Measurements from ENCODE around the gene SGCD. TPM values are rescaled to one million over a fixed set of nuclear protein-coding genes. Genes with fewer than 3 reads are reported as not detected.

The SGCD gene
- total RNA-seq, 5 donors from 2014 or later (not counting 1 experiment from before 2014, with no cell fraction given) = 0.13 to 2.4 (median 0.22) TPM

- peaks cover 13 to 20% of the 10 kb centered on the region in 2 donors for H3K27me3 Mint-ChIP-seq
- H3K4me1 Mint-ChIP-seq = no peaks in the 10 kb centered on the region
- ChIA-PET CTCF (interaction anchor here in 1 of 2 donors (0.7 kb wide), 1 partner anchor 12 kb away, joined by 4 read pairs; no protein-coding TSS in a partner anchor), POLR2A (no interaction called here)
- H3K36me3 Mint-ChIP-seq = no peaks in the 10 kb centered on the region
- peaks cover 11 to 25% (median 19%) of the 10 kb centered on the region in 3 donors for H3K9me3 Mint-ChIP-seq
- no peak overlapping the region for H3K4me3 ChIP-seq (ENCODE audit: control insufficient read depth in 1 of 2, extremely low read depth in 1 of 2, low read length in 1 of 2)
- no peaks in the 10 kb centered on the region for H3K4me1 ChIP-seq (ENCODE audit: control insufficient read depth in 1 of 2, extremely low read depth in 1 of 2, insufficient read depth in 2 of 2, low read length in 2 of 2)
- 54% methylated on average over 2 of the region's 4 CpGs for WGBS (ENCODE audit: insufficient coverage)
- H3K9me3 ChIP-seq = no peaks in the 10 kb centered on the region
- H3K27me3 ChIP-seq (replicated peaks in 1 of 2; ENCODE audit: control insufficient read depth in 2 of 2, extremely low read depth in 1 of 2, insufficient read depth in 2 of 2, low read length in 1 of 2) = peaks cover 0 to 13% of the 10 kb centered on the region in 2 experiments
- H3K4me3 Mint-ChIP-seq = no peak overlapping the region
- H3K27ac Mint-ChIP-seq = no peak overlapping the region
- no peak for DNase-seq
- no peak overlapping the region for H3K27ac ChIP-seq (ENCODE audit: low read length)
- no peak for ATAC-seq (replicated peaks in 1 of 4)
- no peaks in the 10 kb centered on the region for H3K36me3 ChIP-seq (ENCODE audit: control insufficient read depth in 2 of 2, extremely low read depth in 1 of 2, insufficient read depth in 1 of 2, low read length in 1 of 2)
Measured at GRCh38 chr5:156515803-156516360, 188.9 kb downstream of the SGCD start.

DNA sequence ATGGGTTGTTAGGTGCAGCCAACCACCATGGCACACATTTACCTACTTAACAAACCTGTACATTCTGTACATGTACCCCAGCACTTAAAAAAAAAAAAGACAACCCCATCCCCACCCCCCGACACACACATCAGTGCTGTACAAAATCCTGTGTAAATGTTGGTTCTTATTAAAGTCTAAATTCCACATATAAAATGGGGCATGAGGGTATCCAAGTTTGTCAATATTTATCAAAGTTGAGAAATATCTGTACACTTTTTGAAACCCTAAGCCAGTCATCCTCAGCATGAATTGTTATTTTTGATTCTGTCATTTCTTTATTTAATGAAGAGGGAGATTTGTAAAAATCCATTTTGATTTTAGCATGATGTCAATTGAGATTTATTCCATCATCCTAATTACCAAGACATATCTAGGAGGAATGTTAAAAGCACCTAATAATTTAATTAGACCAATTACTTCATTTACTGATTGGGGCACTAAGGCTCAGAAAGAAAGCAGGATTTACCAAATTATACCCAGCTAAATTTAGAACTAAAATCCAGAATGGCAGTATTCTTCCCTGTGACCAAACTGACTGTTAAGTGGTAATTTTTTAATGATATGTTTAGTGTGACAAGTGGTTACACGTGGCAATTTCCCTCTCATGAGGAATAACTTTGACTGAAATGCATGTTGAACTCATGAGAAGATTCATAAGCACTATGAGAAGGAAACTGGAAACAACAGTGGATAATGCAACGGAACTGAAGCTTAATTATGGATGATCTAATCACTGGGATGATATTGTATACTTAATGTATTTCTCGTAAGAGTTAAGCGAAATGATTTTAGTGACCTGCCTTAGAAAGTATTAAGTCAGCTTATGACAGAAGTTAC is 195.9 kb downstream of the SGCD start:
- H3K36me3 ChIP-seq (ENCODE audit: control insufficient read depth in 2 of 2, extremely low read depth in 1 of 2, insufficient read depth in 1 of 2, low read length in 1 of 2) = no peaks in the 10 kb centered on the region
- Mint-ChIP-seq H3K27me3 (peaks cover 0 to 1% of the 10 kb centered on the region in 2 donors), H3K27ac (no peak overlapping the region), H3K9me3 (peaks cover 12 to 21% (median 13%) of the 10 kb centered on the region in 3 donors), H3K36me3 (no peaks in the 10 kb centered on the region), H3K4me3 (no peak overlapping the region), H3K4me1 (no peaks in the 10 kb centered on the region)
- H3K4me3 ChIP-seq (ENCODE audit: control insufficient read depth in 1 of 2, extremely low read depth in 1 of 2, low read length in 1 of 2) = no peak overlapping the region
- ATAC-seq (replicated peaks in 1 of 4) (no peak), DNase-seq (no peak)
- H3K27me3 ChIP-seq (replicated peaks in 1 of 2; ENCODE audit: control insufficient read depth in 2 of 2, extremely low read depth in 1 of 2, insufficient read depth in 2 of 2, low read length in 1 of 2) = no peaks in the 10 kb centered on the region
- H3K4me1 ChIP-seq (ENCODE audit: control insufficient read depth in 1 of 2, extremely low read depth in 1 of 2, insufficient read depth in 2 of 2, low read length in 2 of 2) = no peaks in the 10 kb centered on the region
- no peak overlapping the region for H3K27ac ChIP-seq (ENCODE audit: low read length)
- CTCF ChIA-PET = no interaction called here
- H3K9me3 ChIP-seq = no peaks in the 10 kb centered on the region
- 77% methylated on average over 3 of the region's 5 CpGs for WGBS (ENCODE audit: insufficient coverage)
- POLR2A ChIA-PET = no interaction called here

DNA sequence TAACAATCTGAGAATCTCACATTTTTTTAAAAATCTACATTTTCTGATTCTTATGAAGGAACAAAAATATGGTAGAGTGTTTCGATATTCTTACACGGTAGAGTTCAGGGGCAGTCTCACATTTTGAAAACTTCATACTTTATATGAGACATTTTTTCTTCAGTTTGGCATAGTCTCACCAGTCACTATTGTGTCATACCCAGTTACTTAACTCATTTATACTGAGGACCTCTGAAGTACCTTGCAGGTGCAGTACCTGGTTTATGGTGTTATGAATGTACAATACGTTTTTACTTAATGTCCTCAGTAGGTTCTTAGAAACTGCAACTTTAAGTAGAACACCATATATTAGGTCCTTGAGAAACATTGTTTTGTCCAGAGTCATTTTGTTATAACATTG is 196.6 kb downstream of the SGCD start:
- Mint-ChIP-seq H3K9me3 (peaks cover 6 to 15% (median 7%) of the 10 kb centered on the region in 3 donors), H3K27me3 (no peaks in the 10 kb centered on the region), H3K36me3 (no peaks in the 10 kb centered on the region), H3K4me1 (no peaks in the 10 kb centered on the region), H3K4me3 (no peak overlapping the region), H3K27ac (no peak overlapping the region)
- ATAC-seq (replicated peaks in 1 of 4) (no peak), DNase-seq (no peak)
- Histone ChIP-seq H3K4me1 (ENCODE audit: control insufficient read depth in 1 of 2, extremely low read depth in 1 of 2, insufficient read depth in 2 of 2, low read length in 2 of 2) (no peaks in the 10 kb centered on the region), H3K4me3 (ENCODE audit: control insufficient read depth in 1 of 2, extremely low read depth in 1 of 2, low read length in 1 of 2) (no peak overlapping the region), H3K36me3 (ENCODE audit: control insufficient read depth in 2 of 2, extremely low read depth in 1 of 2, insufficient read depth in 1 of 2, low read length in 1 of 2) (no peaks in the 10 kb centered on the region), H3K27ac (ENCODE audit: low read length) (no peak overlapping the region), H3K9me3 (no peaks in the 10 kb centered on the region), H3K27me3 (replicated peaks in 1 of 2; ENCODE audit: control insufficient read depth in 2 of 2, extremely low read depth in 1 of 2, insufficient read depth in 2 of 2, low read length in 1 of 2) (no peaks in the 10 kb centered on the region)
- POLR2A ChIA-PET = no interaction called here
- WGBS (ENCODE audit: insufficient coverage) = no CpG with 5 or more reads among the region's 3 CpGs
- CTCF ChIA-PET = no interaction called here

DNA sequence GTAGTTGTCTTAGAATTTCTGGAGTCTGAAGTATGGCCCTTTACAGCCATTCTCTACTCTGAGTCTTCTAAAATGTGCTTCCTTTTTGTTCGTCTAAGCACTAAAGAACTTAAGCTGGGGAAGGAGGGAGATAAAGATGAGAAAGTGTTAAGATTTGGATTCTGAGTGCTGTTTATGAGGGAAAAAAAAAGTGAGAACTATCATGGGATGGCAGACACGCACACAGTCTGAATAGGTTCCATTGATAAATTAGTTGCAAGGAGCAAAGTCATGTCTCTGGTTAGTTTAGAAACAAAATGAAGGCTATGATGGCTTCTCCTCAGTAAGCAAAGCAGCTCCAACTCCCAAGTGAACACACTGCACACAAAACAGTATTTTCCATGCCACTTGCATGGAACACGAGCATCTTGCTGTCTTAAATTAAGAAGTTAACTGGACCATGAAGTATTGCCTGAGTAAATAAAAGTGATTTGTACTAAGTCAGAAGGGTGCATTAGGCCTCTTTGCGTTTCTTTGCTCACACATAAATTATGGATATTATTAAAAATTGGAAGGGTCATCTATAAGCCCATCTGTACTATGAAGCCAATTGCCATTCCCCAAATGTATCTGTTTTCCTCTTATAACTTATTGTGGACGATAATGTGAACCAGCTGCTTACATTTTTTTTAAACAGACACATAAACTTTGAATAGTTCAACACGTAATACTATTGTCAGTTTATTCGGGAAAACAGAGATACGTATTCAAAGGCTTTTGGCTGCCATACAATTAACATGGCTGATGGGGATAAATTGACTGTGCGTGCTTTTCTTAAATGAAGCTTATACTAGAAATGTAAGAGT is 199.3 kb downstream of the SGCD start:
- no peak overlapping the region for H3K27ac ChIP-seq (ENCODE audit: low read length)
- WGBS (ENCODE audit: insufficient coverage) = 88% methylated on average over 4 of the region's 9 CpGs
- DNase-seq (no peak), ATAC-seq (replicated peaks in 1 of 4) (no peak)
- no peak overlapping the region for H3K27ac Mint-ChIP-seq
- ChIA-PET POLR2A (no interaction called here), CTCF (interaction anchor here in 1 of 2 donors (0.6 kb wide), 1 partner anchor 356 kb away, joined by 4 read pairs; no protein-coding TSS in a partner anchor)
- peaks cover 0 to 3% (median 0%) of the 10 kb centered on the region in 3 donors for H3K9me3 Mint-ChIP-seq
- peaks cover 0 to 9% of the 10 kb centered on the region in 2 donors for H3K27me3 Mint-ChIP-seq
- H3K36me3 ChIP-seq (ENCODE audit: control insufficient read depth in 2 of 2, extremely low read depth in 1 of 2, insufficient read depth in 1 of 2, low read length in 1 of 2) = no peaks in the 10 kb centered on the region
- no peaks in the 10 kb centered on the region for H3K27me3 ChIP-seq (replicated peaks in 1 of 2; ENCODE audit: control insufficient read depth in 2 of 2, extremely low read depth in 1 of 2, insufficient read depth in 2 of 2, low read length in 1 of 2)
- H3K4me3 ChIP-seq (ENCODE audit: control insufficient read depth in 1 of 2, extremely low read depth in 1 of 2, low read length in 1 of 2) = no peak overlapping the region
- no peaks in the 10 kb centered on the region for H3K4me1 ChIP-seq (ENCODE audit: control insufficient read depth in 1 of 2, extremely low read depth in 1 of 2, insufficient read depth in 2 of 2, low read length in 2 of 2)
- H3K9me3 ChIP-seq = no peaks in the 10 kb centered on the region
- H3K4me3 Mint-ChIP-seq = no peak overlapping the region
- H3K4me1 Mint-ChIP-seq = no peaks in the 10 kb centered on the region
- no peaks in the 10 kb centered on the region for H3K36me3 Mint-ChIP-seq

- no peak overlapping the region for H3K27ac Mint-ChIP-seq
- ChIA-PET POLR2A (no interaction called here), CTCF (no interaction called here)
- H3K27me3 Mint-ChIP-seq = peaks cover 0 to 9% of the 10 kb centered on the region in 2 donors
- DNase-seq (no peak), ATAC-seq (replicated peaks in 1 of 4) (no peak)
- 33% methylated on average over 1 of the region's 2 CpGs for WGBS (ENCODE audit: insufficient coverage)
- Histone ChIP-seq H3K36me3 (ENCODE audit: control insufficient read depth in 2 of 2, extremely low read depth in 1 of 2, insufficient read depth in 1 of 2, low read length in 1 of 2) (no peaks in the 10 kb centered on the region), H3K27me3 (replicated peaks in 1 of 2; ENCODE audit: control insufficient read depth in 2 of 2, extremely low read depth in 1 of 2, insufficient read depth in 2 of 2, low read length in 1 of 2) (no peaks in the 10 kb centered on the region), H3K4me1 (ENCODE audit: control insufficient read depth in 1 of 2, extremely low read depth in 1 of 2, insufficient read depth in 2 of 2, low read length in 2 of 2) (no peaks in the 10 kb centered on the region), H3K4me3 (ENCODE audit: control insufficient read depth in 1 of 2, extremely low read depth in 1 of 2, low read length in 1 of 2) (no peak overlapping the region), H3K27ac (ENCODE audit: low read length) (no peak overlapping the region), H3K9me3 (no peaks in the 10 kb centered on the region)
- H3K36me3 Mint-ChIP-seq = no peaks in the 10 kb centered on the region
- no peak overlapping the region for H3K4me3 Mint-ChIP-seq
- H3K9me3 Mint-ChIP-seq = no peaks in the 10 kb centered on the region
- H3K4me1 Mint-ChIP-seq = no peaks in the 10 kb centered on the region
Measured at GRCh38 chr5:156527611-156528010, 200.6 kb downstream of the SGCD start.

DNA sequence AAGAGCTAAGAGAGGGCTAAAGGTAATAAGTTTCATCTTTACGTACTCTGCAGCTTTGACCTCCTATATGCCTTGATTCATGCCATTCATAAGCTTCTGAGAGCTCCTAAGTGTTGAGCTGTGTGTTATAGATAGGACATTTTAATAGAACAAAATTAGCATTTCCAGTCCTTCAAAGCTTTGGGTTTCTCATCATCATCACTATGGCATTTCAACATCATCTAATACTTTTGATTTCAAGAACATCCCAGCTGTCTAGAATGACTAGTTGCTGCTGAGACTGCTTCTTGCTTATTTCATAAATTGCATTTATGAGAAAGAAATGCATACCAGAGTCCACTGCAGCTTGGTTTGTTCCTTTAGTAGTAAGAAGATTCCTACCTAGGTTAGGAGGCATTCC is 201.7 kb downstream of the SGCD start:
- no peak overlapping the region for H3K27ac Mint-ChIP-seq
- no peak overlapping the region for H3K4me3 Mint-ChIP-seq
- Histone ChIP-seq H3K27ac (ENCODE audit: low read length) (no peak overlapping the region), H3K4me3 (ENCODE audit: control insufficient read depth in 1 of 2, extremely low read depth in 1 of 2, low read length in 1 of 2) (no peak overlapping the region), H3K27me3 (replicated peaks in 1 of 2; ENCODE audit: control insufficient read depth in 2 of 2, extremely low read depth in 1 of 2, insufficient read depth in 2 of 2, low read length in 1 of 2) (no peaks in the 10 kb centered on the region), H3K9me3 (no peaks in the 10 kb centered on the region), H3K36me3 (ENCODE audit: control insufficient read depth in 2 of 2, extremely low read depth in 1 of 2, insufficient read depth in 1 of 2, low read length in 1 of 2) (no peaks in the 10 kb centered on the region), H3K4me1 (ENCODE audit: control insufficient read depth in 1 of 2, extremely low read depth in 1 of 2, insufficient read depth in 2 of 2, low read length in 2 of 2) (no peaks in the 10 kb centered on the region)
- peaks cover 0 to 3% (median 0%) of the 10 kb centered on the region in 3 donors for H3K9me3 Mint-ChIP-seq
- DNase-seq = no peak
- no peaks in the 10 kb centered on the region for H3K36me3 Mint-ChIP-seq
- ChIA-PET CTCF (no interaction called here), POLR2A (no interaction called here)
- no peaks in the 10 kb centered on the region for H3K4me1 Mint-ChIP-seq
- WGBS (ENCODE audit: insufficient coverage) = 100% methylated on average over 1 of the region's 1 CpG
- ATAC-seq (replicated peaks in 1 of 4) = no peak
- peaks cover 0 to 15% of the 10 kb centered on the region in 2 donors for H3K27me3 Mint-ChIP-seq
